GM12875 (cell line): Measurements from ENCODE around the gene LILRA1.
"Not testable (repeated sequence)": the region's sequence is repeated elsewhere in the genome, so short reads cannot be mapped to it uniquely, and the experiment has no call there.

Experiments
- H3K4me3 ChIP-seq: one replicate; pipeline ENCODE4 v1.5.1; 2011; ENCODE audit warnings: low read depth, low read length, control low read depth
- TF ChIP-seq, protein P1 (sequence below): IDR thresholded peaks from 2 replicates; pipeline ENCODE4 v1.5.1; 2011; ENCODE audit warnings: low read depth, mild to moderate bottlenecking, control low read depth, inconsistent platforms, low read length, moderate library complexity, borderline replicate concordance; ENCODE audit not compliant: insufficient read depth

LILRA1 gene

DNA sequence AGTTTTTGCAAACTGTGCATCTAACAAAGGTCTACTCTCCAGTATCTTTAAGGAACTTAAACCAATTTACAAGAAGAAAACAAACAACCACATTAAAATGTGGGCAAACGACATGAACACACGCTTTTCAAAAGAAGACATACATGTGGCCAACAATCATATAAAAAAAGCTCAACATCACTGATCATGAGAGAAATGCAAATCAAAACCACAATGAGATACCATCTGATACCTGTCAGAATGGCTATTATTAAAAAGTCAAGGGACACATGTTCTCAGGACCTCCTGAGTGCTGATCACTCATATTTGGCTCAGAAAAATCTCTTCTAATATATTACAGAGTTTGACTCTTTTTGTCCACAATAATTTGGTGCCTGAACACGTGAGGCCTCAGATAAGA is 22.6 kb downstream of the LILRA1 start:
- H3K4me3 ChIP-seq = peak overlapping the region; percentile 75
- TF ChIP-seq, protein P1, sequence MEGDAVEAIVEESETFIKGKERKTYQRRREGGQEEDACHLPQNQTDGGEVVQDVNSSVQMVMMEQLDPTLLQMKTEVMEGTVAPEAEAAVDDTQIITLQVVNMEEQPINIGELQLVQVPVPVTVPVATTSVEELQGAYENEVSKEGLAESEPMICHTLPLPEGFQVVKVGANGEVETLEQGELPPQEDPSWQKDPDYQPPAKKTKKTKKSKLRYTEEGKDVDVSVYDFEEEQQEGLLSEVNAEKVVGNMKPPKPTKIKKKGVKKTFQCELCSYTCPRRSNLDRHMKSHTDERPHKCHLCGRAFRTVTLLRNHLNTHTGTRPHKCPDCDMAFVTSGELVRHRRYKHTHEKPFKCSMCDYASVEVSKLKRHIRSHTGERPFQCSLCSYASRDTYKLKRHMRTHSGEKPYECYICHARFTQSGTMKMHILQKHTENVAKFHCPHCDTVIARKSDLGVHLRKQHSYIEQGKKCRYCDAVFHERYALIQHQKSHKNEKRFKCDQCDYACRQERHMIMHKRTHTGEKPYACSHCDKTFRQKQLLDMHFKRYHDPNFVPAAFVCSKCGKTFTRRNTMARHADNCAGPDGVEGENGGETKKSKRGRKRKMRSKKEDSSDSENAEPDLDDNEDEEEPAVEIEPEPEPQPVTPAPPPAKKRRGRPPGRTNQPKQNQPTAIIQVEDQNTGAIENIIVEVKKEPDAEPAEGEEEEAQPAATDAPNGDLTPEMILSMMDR = no peak

DNA sequence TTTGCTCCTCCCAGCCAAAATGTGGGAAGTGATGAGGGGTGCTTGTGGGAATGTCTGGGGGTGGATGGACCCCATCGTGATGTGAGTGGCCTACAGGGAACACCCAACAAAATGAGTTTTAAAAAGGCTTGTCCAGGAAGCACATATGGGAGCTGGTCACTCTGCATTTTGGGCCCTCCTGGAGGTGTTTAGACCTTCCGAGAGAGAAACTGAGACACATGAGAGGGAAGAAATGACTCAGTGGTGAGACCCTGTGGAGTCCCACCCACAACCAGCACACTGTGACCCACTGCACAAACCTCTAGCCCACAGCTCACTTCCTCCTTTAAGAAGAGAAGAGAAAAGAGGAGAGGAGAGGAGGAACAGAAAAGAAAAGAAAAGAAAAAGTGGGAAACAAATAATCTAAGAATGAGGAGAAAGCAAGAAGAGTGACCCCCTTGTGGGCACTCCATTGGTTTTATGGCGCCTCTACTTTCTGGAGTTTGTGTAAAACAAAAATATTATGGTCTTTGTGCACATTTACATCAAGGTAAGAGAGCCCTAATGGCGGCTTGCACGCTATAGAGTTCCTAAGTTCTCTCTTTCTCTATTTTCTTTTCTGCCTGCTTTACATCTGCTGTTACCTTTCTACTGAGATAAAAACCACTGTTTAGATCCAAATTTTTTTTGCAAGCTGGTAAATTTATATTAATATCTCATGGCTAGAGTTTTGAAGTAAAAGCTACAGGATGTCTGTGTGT is 23.6 kb downstream of the LILRA1 start:
- TF ChIP-seq, protein P1 = no peak

DNA sequence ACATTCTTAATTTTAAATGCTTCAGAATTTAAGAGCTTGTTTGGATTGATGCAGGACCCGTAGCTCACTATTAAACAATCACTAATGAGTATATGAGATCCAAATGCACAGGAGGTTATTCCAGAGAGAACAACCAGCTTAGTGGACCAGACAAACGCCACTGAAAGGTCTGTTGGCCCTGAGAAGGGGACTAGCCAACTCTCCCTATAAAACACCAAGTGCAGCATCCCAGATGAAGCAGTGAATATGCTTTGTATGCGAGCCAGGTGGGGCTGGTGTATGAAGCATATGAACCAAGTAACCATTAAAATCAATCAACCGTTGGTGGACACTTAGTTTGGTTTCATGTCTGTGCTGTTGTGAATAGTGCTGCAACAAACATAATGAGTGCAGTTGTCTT is 27.0 kb downstream of the LILRA1 start:
- H3K4me3 ChIP-seq = peak overlapping the region; percentile 42
- TF ChIP-seq, protein P1 = no peak

More for the DNA sequence above, 23.6 kb downstream of the LILRA1 start:
- peak overlapping the region; percentile 75 for H3K4me3 ChIP-seq

DNA sequence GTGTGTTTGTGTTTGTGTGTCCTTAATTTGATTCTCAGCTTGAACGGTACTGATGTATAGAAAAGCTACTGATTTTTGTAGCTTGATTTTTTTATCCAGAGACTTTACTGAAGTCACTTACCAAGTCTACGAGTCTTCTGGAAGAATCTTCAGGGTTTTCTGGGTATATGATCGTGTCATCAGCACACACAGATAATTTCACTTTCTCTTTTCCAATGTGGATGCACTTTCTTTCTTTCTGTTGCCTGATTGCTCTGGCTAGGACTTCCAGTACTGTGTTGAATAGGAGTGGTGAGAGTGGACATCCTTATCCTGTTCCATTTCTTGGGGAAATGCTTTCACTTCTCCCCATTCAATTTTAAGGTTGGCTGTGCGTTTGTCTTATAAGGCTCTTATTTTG is 29.0 kb downstream of the LILRA1 start:
- TF ChIP-seq, protein P1 = no peak

DNA sequence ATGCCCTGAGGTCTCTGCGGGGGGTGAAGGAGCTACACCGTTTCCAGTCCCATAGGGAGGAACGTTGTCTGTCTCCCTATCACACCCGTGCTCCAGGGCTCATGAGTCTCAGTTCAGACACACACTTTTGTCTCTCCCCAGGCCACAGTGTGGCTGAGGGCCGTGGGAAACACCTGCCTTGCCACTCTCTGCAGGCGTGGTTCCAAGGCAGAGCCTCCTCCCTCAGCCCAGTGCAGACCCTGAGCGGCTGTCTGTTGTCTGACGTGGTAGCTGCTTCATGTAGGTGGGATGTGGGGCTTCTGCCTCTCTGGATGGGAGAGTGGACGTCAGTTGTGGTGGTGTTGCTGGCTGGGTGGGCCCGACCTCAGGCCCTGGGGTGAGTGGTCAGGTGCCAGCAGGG is 30.8 kb downstream of the LILRA1 start:
- H3K4me3 ChIP-seq = peak overlapping the region; percentile 16

More for the DNA sequence above, 29.0 kb downstream of the LILRA1 start:
- peak overlapping the region; percentile 39 for H3K4me3 ChIP-seq

DNA sequence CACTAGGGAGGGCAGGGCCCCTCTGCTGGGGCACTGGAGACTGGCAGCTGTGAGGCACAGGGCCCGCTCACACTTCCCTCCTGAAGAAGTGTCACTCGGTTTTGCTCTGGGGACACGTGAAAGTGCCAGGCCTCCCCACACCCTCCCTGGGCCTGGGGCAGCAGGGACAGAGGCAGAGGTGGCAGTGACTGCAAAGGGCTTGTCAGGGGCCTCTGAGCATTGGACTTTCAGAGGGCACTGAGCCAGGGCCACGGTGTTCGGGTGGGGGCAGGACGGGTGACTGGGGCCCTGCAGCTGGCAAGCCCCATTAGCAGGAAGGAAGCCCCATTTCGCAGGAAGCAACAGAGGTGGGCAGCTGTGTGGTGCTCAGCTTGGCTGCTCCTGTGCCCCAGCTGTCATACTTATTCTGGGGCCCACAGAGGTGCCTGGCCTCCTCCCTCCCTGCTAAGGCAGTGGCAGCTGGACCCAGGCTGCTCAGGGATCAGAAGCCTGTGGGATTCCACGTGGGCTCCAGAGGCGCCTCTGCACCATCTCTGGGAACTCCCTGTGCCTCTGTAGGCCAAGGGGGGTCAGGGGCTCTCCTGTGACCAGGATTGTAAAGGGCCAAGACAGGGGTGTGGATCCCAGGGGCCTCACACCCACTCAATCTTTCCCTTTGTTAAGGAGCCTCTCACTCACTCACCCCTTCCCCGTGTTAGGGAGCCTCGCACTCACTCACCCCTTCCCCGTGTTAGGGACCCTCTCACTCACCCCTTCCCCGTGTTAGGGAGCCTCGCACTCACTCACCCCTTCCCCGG is 31.7 kb downstream of the LILRA1 start:
- not testable (repeated sequence) for H3K4me3 ChIP-seq

DNA sequence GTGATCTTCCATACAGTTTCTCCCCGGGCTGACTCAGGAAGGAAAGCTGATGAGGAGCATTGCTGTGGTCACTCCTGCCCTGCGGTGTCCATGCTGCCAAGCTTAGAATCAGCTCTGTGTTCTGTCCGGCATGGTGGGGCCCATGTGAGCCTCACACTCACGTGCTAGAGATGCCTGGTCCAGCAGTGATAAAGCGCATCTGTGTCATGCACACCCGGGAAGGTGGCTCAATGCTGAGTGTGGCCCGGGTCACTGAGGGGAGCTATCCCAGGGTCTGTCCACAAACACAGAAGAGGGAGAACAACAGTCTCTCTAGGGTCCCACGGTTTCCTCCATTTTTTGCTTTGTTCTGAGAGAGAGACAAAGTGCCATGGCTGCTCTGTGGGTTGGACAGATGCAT is 33.3 kb downstream of the LILRA1 start:
- TF ChIP-seq, protein P1 = no peak
- H3K4me3 ChIP-seq = no peak overlapping the region

DNA sequence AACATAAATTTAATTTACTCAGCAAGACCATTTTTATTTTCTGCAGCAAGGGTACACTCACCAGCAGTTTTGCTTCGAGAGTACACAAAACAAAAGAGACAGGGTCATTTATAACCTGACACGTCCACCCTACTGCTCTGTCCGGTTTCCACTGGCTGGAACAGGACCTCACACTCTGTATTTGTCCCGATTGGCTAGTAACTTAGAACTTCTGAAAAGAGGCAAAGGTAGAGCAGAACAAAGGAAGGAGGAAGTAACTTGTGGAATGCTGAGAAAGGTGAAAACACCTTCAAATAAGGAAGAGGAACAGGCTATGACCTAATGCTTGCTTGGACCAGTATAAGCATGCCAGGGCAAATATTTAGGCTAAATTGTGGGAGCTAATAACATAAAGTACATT is 34.5 kb downstream of the LILRA1 start:
- H3K4me3 ChIP-seq = not testable (repeated sequence)

DNA sequence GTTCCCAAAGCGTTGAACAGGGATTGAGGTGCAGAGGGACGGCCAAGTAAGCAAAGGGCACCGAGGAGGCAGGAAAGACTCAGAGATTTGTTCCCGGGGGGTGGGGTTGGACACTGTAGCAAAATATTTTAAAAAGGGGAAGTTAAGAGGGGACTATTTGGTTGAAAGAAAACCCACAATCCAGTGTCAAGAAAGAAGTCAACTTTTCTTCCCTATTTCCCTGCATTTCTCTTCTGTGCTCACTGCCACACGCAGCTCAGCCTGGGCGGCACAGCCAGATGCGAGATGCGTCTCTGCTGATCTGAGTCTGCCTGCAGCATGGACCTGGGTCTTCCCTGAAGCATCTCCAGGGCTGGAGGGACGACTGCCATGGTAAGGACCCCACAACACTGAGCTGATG is 36.8 kb downstream of the LILRA1 start, which contains the start of gene LILRB1:
TSS of gene LILRB1 (plus strand) at position 223 of the 400 bp plus-strand sequence. CDS start 590 bp downstream, outside the sequence.
- not testable (repeated sequence) for H3K4me3 ChIP-seq
